Spleen (tissue), 11 donors: ENCODE results near the gene LCNL1. TPM values are rescaled to one million over a fixed set of nuclear protein-coding genes. Genes with fewer than 3 reads are reported as not detected.
"Not testable (repeated sequence)": the region's sequence is repeated elsewhere in the genome, so short reads cannot be mapped to it uniquely, and the experiment has no call there.

Experiments used
- DNase-seq: peaks from one replicate; pipeline ENCODE4 v3.0.0-alpha.2; 2020
- H3K27ac ChIP-seq, 8 donors: fragments of 200-600 bp; sonication (generic) in 7 of 8; 1 replicate in 4 of 8; 2 replicates in 4 of 8; pipeline versions ENCODE4 v1.5.0 to v1.8.0; 2016 to 2021; ENCODE audit warnings: inconsistent platforms in 4 of 8, mild to moderate bottlenecking in 4 of 8, moderate library complexity in 1 of 8
- H3K27me3 ChIP-seq, 7 donors: fragments of 200-600 bp; sonication (generic) in 6 of 7; replicated peaks in 1 of 7; 1 replicate in 4 of 7; 2 replicates in 3 of 7; pipeline versions ENCODE4 v1.5.0 to v1.8.0; 2016 to 2021; ENCODE audit warnings: inconsistent platforms in 3 of 7, mild to moderate bottlenecking in 1 of 7
- H3K36me3 ChIP-seq, 6 donors: fragments of 200-600 bp; sonication (generic) in 5 of 6; 1 replicate in 4 of 6; 2 replicates in 2 of 6; pipeline versions ENCODE4 v1.5.0 to v1.8.0; 2016 to 2021; ENCODE audit warnings: inconsistent platforms in 2 of 6
- H3K4me1 ChIP-seq, 6 donors: fragments of 200-600 bp; sonication (generic) in 5 of 6; 1 replicate in 3 of 6; 2 replicates in 3 of 6; pipeline versions ENCODE4 v1.5.0 to v1.8.0; 2016 to 2021; ENCODE audit warnings: inconsistent platforms in 3 of 6
- H3K4me3 ChIP-seq, 8 donors: fragments of 200-600 bp; sonication (generic) in 7 of 8; 1 replicate in 4 of 8; 2 replicates in 4 of 8; pipeline versions ENCODE4 v1.5.0 to v1.8.0; 2016 to 2021; ENCODE audit warnings: inconsistent platforms in 4 of 8, mild to moderate bottlenecking in 4 of 8, moderate library complexity in 2 of 8
- H3K9me3 ChIP-seq, 8 donors: fragments of 200-600 bp; sonication (generic) in 7 of 8; 1 replicate in 4 of 8; 2 replicates in 4 of 8; pipeline versions ENCODE4 v1.5.0 to v1.8.0; 2016 to 2021; ENCODE audit warnings: inconsistent platforms in 4 of 8
- CTCF ChIP-seq, 11 experiments: fragments of 200-600 bp in 7 of 11; fragments of 450-650 bp in 4 of 11; sonication (generic) in 4 of 11; IDR thresholded peaks in 8 of 11; conservative IDR thresholded peaks in 3 of 11; 1 replicate in 7 of 11; 2 replicates in 4 of 11; pipeline versions ENCODE4 v1.4.0 to v1.8.0; 2016 to 2021; ENCODE audit warnings: antibody characterized with exemption in 11 of 11, inconsistent platforms in 4 of 11, mild to moderate bottlenecking in 1 of 11
- POLR2A ChIP-seq, 3 donors: fragments of 450-650 bp; IDR thresholded peaks; one replicate each; pipeline ENCODE4 v1.5.1; 2017; ENCODE audit warnings: antibody characterized with exemption in 3 of 3, mild to moderate bottlenecking in 1 of 3
- POLR2AphosphoS5 ChIP-seq, 3 donors: sonication (generic); formaldehyde crosslinking; IDR thresholded peaks; one replicate each; pipeline ENCODE4 v1.5.1; 2017; ENCODE audit warnings: antibody characterized with exemption in 3 of 3
- WGBS, 5 donors: extraction: QIAGEN DNeasy Blood & Tissue Kit in 3 of 5; methylation state at CpG; one replicate each; pipeline versions ENCODE4 v1.1.5 to v1.1.7; 2013 to 2018; 5-methylcytosine and 5-hydroxymethylcytosine counted together
- intact Hi-C: fragments of 100-400 bp; cut with DNase I; formaldehyde crosslinking; loops from one replicate; pipeline ENCODE4 v1.15.0; 2023; ENCODE audit warnings: low total_unique reads
- polyA plus RNA-seq, 3 donors: library from polyadenylated mRNA; stranded (reverse); fragments of 200-250 nt; gene quantifications; one replicate each; pipeline ENCODE4 v1.2.1, GENCODE V29; 2013
- total RNA-seq, 7 donors: library from RNA; depleted of rRNA in 3 of 7; stranded (reverse); fragments of >200 nt in 3 of 7; fragmentation: NEBNext Ultra II Directional in 4 of 7; extraction: Animal tissue kit (Norgen Biotek cat#: 25700) in 4 of 7; gene quantifications; one replicate each; pipeline versions ENCODE4 v1.1.0 to v1.2.1, GENCODE V29; 2016 to 2021
- donor health status: healthy with polysubstance abuse.
- donor health status: DM: no; HTN: no; CAD: no; lungs with moderate emphysema.
- donor health status: DM: no; HTN: no; CAD: no.
- donor health status: Bipolar disorder and iron deficiency.
- donor health status: healthy.
- donor health status: DM: no; HTN: no; CAD: no.
- donor health status: DM: yes; HTN: yes; CAD: no.

Gene LCNL1
- total and polyA plus RNA-seq, 10 donors, result 1.3 to 8.3 (median 3.2) TPM

- H3K27me3 ChIP-seq, result peaks cover 0 to 21% (median 0%) of the 10 kb centered on the region in 7 donors
- no peaks in the 10 kb centered on the region for H3K9me3 ChIP-seq
- H3K27ac ChIP-seq, result peak overlapping the region; percentile 63 to 89 (median 82)
- peak overlapping the region in 1 of 8 donors; percentile 45 for H3K4me3 ChIP-seq
- DNase-seq, result no peak
- TF ChIP-seq POLR2A (IDR thresholded peaks at IDR 0.05) (no peak), CTCF (IDR thresholded peaks at IDR 0.05 in 8 of 11, conservative IDR thresholded peaks at IDR 0.05 in 3 of 11) (no peak), POLR2AphosphoS5 (IDR thresholded peaks at IDR 0.05) (peak in 1 of 3 donors; percentile 52)
- intact Hi-C loops, result no loop called here
- no peaks in the 10 kb centered on the region for H3K36me3 ChIP-seq
- 27 to 34% (median 30%) methylated on average over 10 of the region's 10 CpGs for WGBS, 5 donors
- H3K4me1 ChIP-seq, result peaks cover 47 to 76% (median 60%) of the 10 kb centered on the region in 6 donors
Measured at GRCh38 chr9:137000177-137000930, 17.6 kb downstream of the LCNL1 start.

DNA sequence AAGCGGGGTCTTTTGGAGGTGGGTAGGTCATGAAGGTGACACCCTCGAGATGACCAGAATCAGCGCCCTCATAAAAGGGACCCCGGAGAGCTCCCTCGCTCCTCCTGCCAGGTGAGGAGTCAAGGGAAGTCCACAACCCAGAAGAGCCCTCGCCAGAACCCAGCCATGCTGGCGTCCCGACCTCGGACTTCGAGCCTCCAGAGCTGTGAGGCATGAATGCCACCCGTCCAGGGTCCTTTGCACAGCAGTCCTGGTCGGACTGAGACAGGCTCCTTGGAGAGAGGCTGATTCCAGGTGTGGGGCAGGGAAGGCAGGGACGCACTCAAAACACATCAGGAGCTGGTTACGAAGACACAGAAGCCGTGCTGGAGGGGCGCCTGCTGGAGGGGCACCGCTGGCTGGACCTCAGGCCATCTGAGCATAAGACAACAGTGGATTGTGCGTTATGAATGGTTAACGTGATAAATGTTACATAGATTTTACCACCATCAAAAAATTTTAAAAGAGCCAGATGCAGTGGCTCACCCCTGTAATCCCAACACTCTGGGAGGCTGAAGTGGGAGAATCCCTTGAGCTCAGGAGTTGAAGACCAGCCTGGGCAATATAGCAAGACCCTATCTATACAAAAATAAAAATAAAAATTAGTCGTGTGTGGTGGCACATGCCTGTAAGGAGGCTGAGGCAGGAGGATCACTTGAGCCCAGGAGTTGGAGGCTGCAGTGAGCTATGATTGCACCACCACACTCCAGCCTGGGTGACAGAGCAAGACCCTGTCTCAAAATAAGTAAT lies 19.3 kb downstream of the LCNL1 start:
- Histone ChIP-seq H3K27ac (no peak overlapping the region), H3K9me3 (no peaks in the 10 kb centered on the region), H3K4me3 (no peak overlapping the region), H3K4me1 (peaks cover 32 to 75% (median 47%) of the 10 kb centered on the region in 6 donors), H3K27me3 (peaks cover 0 to 4% (median 0%) of the 10 kb centered on the region in 7 donors), H3K36me3 (no peaks in the 10 kb centered on the region)
- TF ChIP-seq POLR2A (IDR thresholded peaks at IDR 0.05) (no peak), CTCF (IDR thresholded peaks at IDR 0.05 in 8 of 11, conservative IDR thresholded peaks at IDR 0.05 in 3 of 11) (no peak), POLR2AphosphoS5 (IDR thresholded peaks at IDR 0.05) (no peak)
- WGBS, 5 donors, result 87 to 91% (median 88%) methylated on average over 18 to 20 of the region's 20 CpGs
- no peak for DNase-seq
- intact Hi-C loops, result no loop called here

DNA sequence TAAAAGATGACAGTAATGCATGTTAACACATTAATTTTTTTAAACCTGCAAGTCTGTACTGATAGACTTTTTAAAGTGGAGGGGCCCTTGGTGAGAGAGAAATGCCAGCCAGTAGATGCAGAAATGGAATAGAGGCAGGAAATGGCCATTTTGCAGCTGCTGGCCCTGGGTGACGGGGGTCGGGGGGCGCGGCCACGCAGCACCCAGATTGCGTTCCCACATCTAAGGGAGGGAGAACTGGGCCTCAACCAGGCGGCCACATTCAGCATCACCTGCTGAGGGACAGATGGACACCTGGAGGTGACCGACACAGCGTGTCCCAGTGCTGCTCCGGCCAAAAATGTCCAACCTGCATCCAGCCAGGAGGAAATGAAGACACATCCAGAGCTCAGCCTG lies 19.9 kb downstream of the LCNL1 start:
- Histone ChIP-seq H3K9me3 (no peaks in the 10 kb centered on the region), H3K4me1 (peaks cover 27 to 70% (median 41%) of the 10 kb centered on the region in 6 donors), H3K36me3 (peaks cover 0 to 6% (median 1%) of the 10 kb centered on the region in 6 donors), H3K4me3 (no peak overlapping the region), H3K27ac (no peak overlapping the region), H3K27me3 (no peaks in the 10 kb centered on the region)
- no peak for DNase-seq
- TF ChIP-seq POLR2A (IDR thresholded peaks at IDR 0.05) (no peak), POLR2AphosphoS5 (IDR thresholded peaks at IDR 0.05) (no peak), CTCF (IDR thresholded peaks at IDR 0.05 in 8 of 11, conservative IDR thresholded peaks at IDR 0.05 in 3 of 11) (no peak)
- intact Hi-C loops, result no loop called here
- WGBS, 5 donors, result 81 to 87% (median 84%) methylated on average over 10 of the region's 10 CpGs

DNA sequence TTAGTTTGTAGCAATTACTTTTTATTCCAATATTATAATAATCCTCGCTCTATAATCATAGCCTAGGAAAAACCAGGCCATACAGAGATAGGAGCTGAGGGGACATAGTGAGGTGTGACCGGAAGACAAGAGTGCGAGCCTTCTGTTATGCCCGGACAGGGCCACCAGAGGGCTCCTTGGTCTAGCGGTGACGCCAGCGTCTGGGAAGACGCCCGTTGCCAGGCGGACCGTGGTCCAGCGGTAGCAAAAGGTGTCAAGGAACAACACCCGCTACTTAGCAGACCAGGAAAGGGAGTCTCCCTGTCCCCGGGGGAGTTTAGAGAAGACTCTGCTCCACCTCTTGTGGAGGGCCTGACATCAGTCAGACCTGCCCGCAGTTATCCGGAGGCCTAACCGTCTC lies 21.5 kb downstream of the LCNL1 start:
- intact Hi-C loops, H3K27ac ChIP-seq, DNase-seq, H3K27me3 ChIP-seq, H3K9me3 ChIP-seq, H3K4me3 ChIP-seq: not testable (repeated sequence)
- 36 to 48% (median 42%) methylated on average over 17 of the region's 17 CpGs for WGBS, 5 donors
- Histone ChIP-seq H3K4me1 (peaks cover 14 to 53% (median 25%) of the 10 kb centered on the region in 6 donors), H3K36me3 (peaks cover 0 to 21% (median 5%) of the 10 kb centered on the region in 6 donors)
- TF ChIP-seq CTCF (IDR thresholded peaks at IDR 0.05 in 8 of 11, conservative IDR thresholded peaks at IDR 0.05 in 3 of 11), result peak in 10 of 11 experiments; percentile 19 to 72 (median 62)
- peak in 2 of 3 donors; percentile 11 to 26 for TF ChIP-seq POLR2AphosphoS5 (IDR thresholded peaks at IDR 0.05)
